Fibroblast of villous mesenchyme (primary cell): ENCODE measurements around the gene TTC12. TPM values are rescaled to one million over a fixed set of nuclear protein-coding genes. Genes with fewer than 3 reads are reported as not detected.

Source experiments
- DNase-seq: peaks from one replicate; pipeline ENCODE4 v3.0.0-alpha.2; 2010; ENCODE audit warnings: low read depth
- H3K4me3 ChIP-seq: 2 replicates; pipeline ENCODE4 v1.5.1; 2011; ENCODE audit warnings: low read depth, mild to moderate bottlenecking, low read length
- CTCF ChIP-seq: IDR thresholded peaks from 2 replicates; pipeline ENCODE4 v1.5.1; 2012; ENCODE audit warnings: low read depth, mild to moderate bottlenecking, low read length; ENCODE audit not compliant: insufficient read depth
- total RNA-seq: library from RNA; depleted of rRNA; stranded (reverse); fragments of >200 nt; gene quantifications from 2 replicates; pipeline ENCODE4 v1.2.3, GENCODE V29; 2012

Gene TTC12
- total RNA-seq, 1 donor = 16.0 TPM

- DNase-seq = no peak
- H3K4me3 ChIP-seq = no peak overlapping the region
- no peak for TF ChIP-seq CTCF
These were observed 7.8 kb downstream of the TTC12 start for GRCh38 chr11:113322158-113322557.

GRCh38 chr11:113324250-113324649 lies 9.9 kb downstream of the TTC12 start:
- no peak overlapping the region for H3K4me3 ChIP-seq
- TF ChIP-seq CTCF = no peak
- DNase-seq = no peak

- no peak overlapping the region for H3K4me3 ChIP-seq
- TF ChIP-seq CTCF = no peak
- no peak for DNase-seq
These were observed 15.3 kb downstream of the TTC12 start for GRCh38 chr11:113329725-113330124.

- no peak overlapping the region for H3K4me3 ChIP-seq
- DNase-seq = no peak
- no peak for TF ChIP-seq CTCF
These were observed 17.1 kb downstream of the TTC12 start for GRCh38 chr11:113331441-113331840.

- TF ChIP-seq CTCF = no peak
- no peak overlapping the region for H3K4me3 ChIP-seq
- DNase-seq = no peak
These were observed 17.6 kb downstream of the TTC12 start for GRCh38 chr11:113332023-113332422.

GRCh38 chr11:113332638-113333329 lies 18.4 kb downstream of the TTC12 start:
- TF ChIP-seq CTCF = no peak
- DNase-seq = no peak
- H3K4me3 ChIP-seq = no peak overlapping the region

- no peak overlapping the region for H3K4me3 ChIP-seq
- TF ChIP-seq CTCF = no peak
- DNase-seq = no peak
These were observed 19.8 kb downstream of the TTC12 start for GRCh38 chr11:113334183-113334582.
